K562 (cell line): ENCODE results near the gene METTL8. TPM values are rescaled to one million over a fixed set of nuclear protein-coding genes. Genes with fewer than 3 reads are reported as not detected.

ENCODE experiments used
- BRF1 ChIP-seq: IDR thresholded peaks from 3 replicates; pipeline ENCODE4 v1.6.1; 2011; ENCODE audit warnings: borderline replicate concordance, mild to moderate bottlenecking; ENCODE audit not compliant: insufficient read length; ENCODE audit errors: extremely low read depth
- CHCHD3 ChIP-seq: fragments of 250-450 bp; sonication (Bioruptor Pico); IDR thresholded peaks from 2 replicates; pipeline ENCODE4 v2.1.2; 2022; ENCODE audit warnings: mild to moderate bottlenecking
- CXXC5 ChIP-seq: fragments of 250-450 bp; sonication (Bioruptor Pico); IDR thresholded peaks from 2 replicates; pipeline ENCODE4 v1.8.0; 2022; ENCODE audit warnings: inconsistent platforms, mild to moderate bottlenecking, moderate library complexity
- EP400 ChIP-seq: fragments of 450-650 bp; IDR thresholded peaks from 2 replicates; pipeline ENCODE4 v1.6.1; 2017; ENCODE audit warnings: antibody characterized with exemption, mild to moderate bottlenecking, moderate library complexity
- HDGF ChIP-seq: fragments of 450-650 bp; IDR thresholded peaks from 2 replicates; pipeline ENCODE4 v1.6.1; 2016
- ILF3 ChIP-seq: fragments of 450-650 bp; IDR thresholded peaks from 2 replicates; pipeline ENCODE4 v1.6.1; 2018; ENCODE audit warnings: antibody characterized with exemption, mild to moderate bottlenecking, moderate library complexity, borderline replicate concordance
- LEF1 ChIP-seq: fragments of 450-650 bp; IDR thresholded peaks from 2 replicates; pipeline ENCODE4 v1.6.1; 2016; ENCODE audit warnings: mild to moderate bottlenecking
- MXI1 ChIP-seq: IDR thresholded peaks from 2 replicates; pipeline ENCODE4 v1.6.1; 2011; ENCODE audit warnings: low read depth, mild to moderate bottlenecking, improper control_type of control experiment, low read length
- NR4A1 ChIP-seq, 2 experiments: fragments of 250-450 bp in 1 of 2; fragments of 450-650 bp in 1 of 2; sonication (Bioruptor Pico) in 1 of 2; IDR thresholded peaks; 2 replicates each; pipeline versions ENCODE4 v1.4.0 to v1.6.1; 2016 to 2020; ENCODE audit warnings: mild to moderate bottlenecking in 2 of 2, missing compliant biosample characterization in 1 of 2, missing genetic modification characterization in 1 of 2, moderate library complexity in 1 of 2
- OTX1 ChIP-seq: fragments of 450-650 bp; formaldehyde crosslinking; IDR thresholded peaks from 2 replicates; pipeline ENCODE4 v1.4.0; 2022; ENCODE audit warnings: mild to moderate bottlenecking
- PKNOX1 ChIP-seq: fragments of 450-650 bp; IDR thresholded peaks from 2 replicates; pipeline ENCODE4 v1.6.1; 2016
- RHOXF2B ChIP-seq: fragments of 250-450 bp; sonication (Bioruptor Pico); conservative IDR thresholded peaks from 2 replicates; pipeline ENCODE4 v1.5.1; 2021
- UBTF ChIP-seq, 2 experiments: IDR thresholded peaks; 2 replicates each; pipeline ENCODE4 v1.6.1; 2012; ENCODE audit warnings: improper control_type of control experiment in 2 of 2, low read depth in 2 of 2, low read length in 2 of 2, borderline replicate concordance in 1 of 2
- ZFX ChIP-seq: sonication (generic); formaldehyde crosslinking; IDR thresholded peaks from 2 replicates; pipeline ENCODE4 v1.8.0; 2022; ENCODE audit warnings: mild to moderate bottlenecking, missing genetic modification reagents, moderate library complexity
- ZNF717 ChIP-seq: fragments of 250-450 bp; sonication (Bioruptor Pico); IDR thresholded peaks from 2 replicates; pipeline ENCODE4 v1.5.0; 2021
- polyA plus RNA-seq, 8 experiments: library from polyadenylated mRNA; depleted of rRNA in 4 of 8; stranded (reverse) in 5 of 8; unstranded in 3 of 8; fragments of >200 nt; fragmentation: Nextera tagmentation in 2 of 8; fragmentation: Illumina TruSeq in 1 of 8; extraction: Ambion mirVana in 2 of 8; extraction: Trizol in 1 of 8; gene quantifications; 2 replicates each; pipeline versions ENCODE4 v1.2.1 to v1.2.3, GENCODE V29; 2011 to 2014; ENCODE audit warnings: inconsistent platforms in 1 of 8, missing spikeins in 1 of 8
- total RNA-seq, 7 experiments: library from RNA; depleted of rRNA in 6 of 7; stranded (reverse); fragments of >200 nt in 6 of 7; fragmentation: Illumina TruSeq in 2 of 7; extraction: Trizol in 2 of 7; gene quantifications; 2 replicates each; pipeline versions ENCODE4 v1.2.1 to v1.2.3, GENCODE V29; 2011 to 2021; ENCODE audit warnings: low replicate concordance in 1 of 7
- TF ChIP-seq, protein P1 (sequence below): fragments of 250-450 bp; sonication (Bioruptor Pico); IDR thresholded peaks from 2 replicates; pipeline ENCODE4 v1.9.0; 2021; ENCODE audit warnings: mild to moderate bottlenecking, inconsistent platforms
- TF ChIP-seq, protein P2 (sequence below): fragments of 450-650 bp; IDR thresholded peaks from 2 replicates; pipeline ENCODE4 v1.6.1; 2016; ENCODE audit warnings: low read depth, mild to moderate bottlenecking, moderate library complexity

Gene METTL8
- total and polyA plus RNA-seq, 9 of the 15 experiments (the other 6 are each of a cell fraction or from before 2014, with no cell fraction given): 12.9 to 52.6 (median 33.7) TPM

- TF ChIP-seq NR4A1 (CRISPR knock-in tag; IDR thresholded peaks at IDR 0.05): no peak
- TF ChIP-seq NR4A1 (tag; IDR thresholded peaks at IDR 0.05): peak; percentile 89; the same call in 1 of the 2 replicates
- TF ChIP-seq MXI1: 0 out of 2 replicates have a peak, but pooled peaks have one; percentile 45
- peak; percentile 89 for TF ChIP-seq CXXC5 (CRISPR knock-in tag)
- TF ChIP-seq EP400: peak; percentile 92
- no peak for TF ChIP-seq BRF1
- TF ChIP-seq ZNF717 (CRISPR knock-in tag): no peak
- peak; percentile 47; the same call in 1 of the 2 replicates for TF ChIP-seq CHCHD3
- 0 out of 2 replicates have a peak, but pooled peaks have one; percentile 76 for TF ChIP-seq RHOXF2B (CRISPR knock-in tag)
- TF ChIP-seq, protein P1, sequence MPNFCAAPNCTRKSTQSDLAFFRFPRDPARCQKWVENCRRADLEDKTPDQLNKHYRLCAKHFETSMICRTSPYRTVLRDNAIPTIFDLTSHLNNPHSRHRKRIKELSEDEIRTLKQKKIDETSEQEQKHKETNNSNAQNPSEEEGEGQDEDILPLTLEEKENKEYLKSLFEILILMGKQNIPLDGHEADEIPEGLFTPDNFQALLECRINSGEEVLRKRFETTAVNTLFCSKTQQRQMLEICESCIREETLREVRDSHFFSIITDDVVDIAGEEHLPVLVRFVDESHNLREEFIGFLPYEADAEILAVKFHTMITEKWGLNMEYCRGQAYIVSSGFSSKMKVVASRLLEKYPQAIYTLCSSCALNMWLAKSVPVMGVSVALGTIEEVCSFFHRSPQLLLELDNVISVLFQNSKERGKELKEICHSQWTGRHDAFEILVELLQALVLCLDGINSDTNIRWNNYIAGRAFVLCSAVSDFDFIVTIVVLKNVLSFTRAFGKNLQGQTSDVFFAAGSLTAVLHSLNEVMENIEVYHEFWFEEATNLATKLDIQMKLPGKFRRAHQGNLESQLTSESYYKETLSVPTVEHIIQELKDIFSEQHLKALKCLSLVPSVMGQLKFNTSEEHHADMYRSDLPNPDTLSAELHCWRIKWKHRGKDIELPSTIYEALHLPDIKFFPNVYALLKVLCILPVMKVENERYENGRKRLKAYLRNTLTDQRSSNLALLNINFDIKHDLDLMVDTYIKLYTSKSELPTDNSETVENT (CRISPR knock-in tag): peak; percentile 48; the same call in 1 of the 2 replicates
- TF ChIP-seq PKNOX1: peak; percentile 37; the same call in 1 of the 2 replicates
- TF ChIP-seq ILF3: 0 out of 2 replicates have a peak, but pooled peaks have one; percentile 26
- TF ChIP-seq ZFX: peak; percentile 100
- TF ChIP-seq LEF1: no peak
- TF ChIP-seq, protein P2, sequence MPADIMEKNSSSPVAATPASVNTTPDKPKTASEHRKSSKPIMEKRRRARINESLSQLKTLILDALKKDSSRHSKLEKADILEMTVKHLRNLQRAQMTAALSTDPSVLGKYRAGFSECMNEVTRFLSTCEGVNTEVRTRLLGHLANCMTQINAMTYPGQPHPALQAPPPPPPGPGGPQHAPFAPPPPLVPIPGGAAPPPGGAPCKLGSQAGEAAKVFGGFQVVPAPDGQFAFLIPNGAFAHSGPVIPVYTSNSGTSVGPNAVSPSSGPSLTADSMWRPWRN: no peak
- TF ChIP-seq OTX1 (CRISPR knock-in tag): peak; percentile 93
- peak; percentile 89 to 92; a peak in 3 of 4 replicates for TF ChIP-seq UBTF (IDR thresholded peaks at IDR 0.05; ENCODE audit: borderline replicate concordance in 1 of 2, low read depth in 2 of 2, low read length in 2 of 2)
- no peak for TF ChIP-seq HDGF
Measured at GRCh38 chr2:171434013-171434989, 511 bp upstream of the METTL8 start, which contains the start of gene DCAF17 (continued).
